PC-3 (cell line): ENCODE results near the gene AGPAT4.

Source experiments
- CTCF ChIP-seq: fragments of 300-600 bp; sonication (generic); conservative IDR thresholded peaks from 2 replicates; pipeline ENCODE4 v1.5.1; 2017; ENCODE audit warnings: antibody characterized with exemption, low read depth, mild to moderate bottlenecking, low read length
- EZH2 ChIP-seq: fragments of 300-600 bp; sonication (generic); IDR thresholded peaks from one replicate; pipeline ENCODE4 v1.6.1; 2017; ENCODE audit warnings: antibody characterized with exemption, mild to moderate bottlenecking, low read length; ENCODE audit not compliant: unreplicated experiment

GRCh38 chr6:161276605-161277155 is 2.8 kb upstream of the AGPAT4 start:
- TF ChIP-seq CTCF (no peak), EZH2 (no peak)
